NOMO-1 (cell line): Measurements from ENCODE around the gene UBE4B.
A peak's percentile ranks its signal among the peaks of the same experiment; 100 is the strongest.
"Not testable (repeated sequence)": the region's sequence is repeated elsewhere in the genome, so short reads cannot be mapped to it uniquely, and the experiment has no call there.

Experiments used
- DNase-seq, 2 experiments: peaks; one replicate each; lab custom pipeline; 2025; ENCODE audit not compliant: unreplicated experiment in 2 of 2; lab: John Stamatoyannopoulos, UW

Gene UBE4B

GRCh38 chr1:10205206-10205605, 172.4 kb downstream of the UBE4B start:
- DNase-seq = not testable (repeated sequence)

GRCh38 chr1:10207810-10208209, 175.1 kb downstream of the UBE4B start:
- no peak for DNase-seq

- DNase-seq = peak; percentile 87 to 95
Observed at GRCh38 chr1:10208537-10208936, 175.8 kb downstream of the UBE4B start.

GRCh38 chr1:10209590-10209904, 176.8 kb downstream of the UBE4B start:
- no peak for DNase-seq

- peak; percentile 93 to 99 for DNase-seq
Observed at GRCh38 chr1:10209905-10210810, 177.4 kb downstream of the UBE4B start, which contains the start of gene KIF1B. Gene KIF1B (plus strand): TSS chr1:10210570. CDS start chr1:10232329, 21,759 bp downstream.

- no peak for DNase-seq
Observed at GRCh38 chr1:10210841-10211804, 178.4 kb downstream of the UBE4B start.

- DNase-seq = no peak
Observed at GRCh38 chr1:10211805-10212410, 179.2 kb downstream of the UBE4B start.

- no peak for DNase-seq
Observed at GRCh38 chr1:10212476-10212875, 179.7 kb downstream of the UBE4B start.

- no peak for DNase-seq
Observed at GRCh38 chr1:10213186-10213705, 180.5 kb downstream of the UBE4B start.

- no peak for DNase-seq
Observed at GRCh38 chr1:10216090-10216749, 183.5 kb downstream of the UBE4B start.

GRCh38 chr1:10217748-10218441, 185.1 kb downstream of the UBE4B start:
- DNase-seq = no peak

GRCh38 chr1:10220200-10220599, 187.4 kb downstream of the UBE4B start:
- no peak for DNase-seq

- DNase-seq = not testable (repeated sequence)
Observed at GRCh38 chr1:10220657-10221056, 187.9 kb downstream of the UBE4B start.

- DNase-seq = no peak
Observed at GRCh38 chr1:10225573-10225972, 192.8 kb downstream of the UBE4B start.

GRCh38 chr1:10228528-10228927, 195.8 kb downstream of the UBE4B start:
- DNase-seq = no peak

GRCh38 chr1:10229903-10230302, 197.1 kb downstream of the UBE4B start:
- DNase-seq = no peak
